Stimulated activated CD8-positive, alpha-beta memory T cell treated with anti-CD3 and anti-CD28 coated beads, Interleukin-15, amount 100 ng/mL, for 1 hour (primary cell): Measurements from ENCODE around the gene SPEF1.
A peak's percentile ranks its signal among the peaks of the same experiment; 100 is the strongest.

ENCODE experiments used
- DNase-seq: peaks from one replicate; pipeline ENCODE4 v3.0.0-alpha.2; 2020; ENCODE audit warnings: low read depth

Gene SPEF1

DNA sequence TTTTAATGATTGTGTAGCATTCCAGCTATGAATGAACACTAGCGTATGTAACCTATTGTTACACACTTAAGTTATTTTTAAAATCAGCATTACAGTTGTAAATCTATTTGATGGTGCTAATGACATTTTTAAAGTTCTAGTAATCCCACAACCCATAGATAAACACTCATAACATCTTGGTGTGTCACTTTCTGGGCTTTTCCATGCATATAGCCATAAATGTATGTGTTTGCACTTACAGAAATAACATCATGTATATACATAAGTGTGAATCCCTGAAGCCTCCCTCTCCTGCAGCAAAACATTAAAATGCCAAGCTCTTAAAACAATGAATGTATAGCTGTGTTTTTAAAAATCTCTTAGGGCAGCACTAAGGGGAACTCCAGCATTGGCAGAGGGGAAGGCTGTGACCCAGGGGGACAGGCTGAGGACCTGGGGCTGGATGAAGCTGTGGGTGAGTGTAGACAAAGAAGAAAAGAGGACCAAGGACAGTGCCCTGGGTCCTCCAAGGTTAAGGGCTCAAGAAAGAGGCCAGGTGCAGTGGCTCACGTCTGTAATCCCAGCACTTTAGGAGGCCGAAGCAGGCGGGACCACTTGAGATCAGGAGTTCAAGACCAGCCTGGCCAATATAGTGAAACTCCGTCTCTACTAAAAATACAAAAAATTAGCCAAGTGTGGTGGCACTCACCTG, 6.2 kb upstream of the SPEF1 start:
- no peak for DNase-seq

DNA sequence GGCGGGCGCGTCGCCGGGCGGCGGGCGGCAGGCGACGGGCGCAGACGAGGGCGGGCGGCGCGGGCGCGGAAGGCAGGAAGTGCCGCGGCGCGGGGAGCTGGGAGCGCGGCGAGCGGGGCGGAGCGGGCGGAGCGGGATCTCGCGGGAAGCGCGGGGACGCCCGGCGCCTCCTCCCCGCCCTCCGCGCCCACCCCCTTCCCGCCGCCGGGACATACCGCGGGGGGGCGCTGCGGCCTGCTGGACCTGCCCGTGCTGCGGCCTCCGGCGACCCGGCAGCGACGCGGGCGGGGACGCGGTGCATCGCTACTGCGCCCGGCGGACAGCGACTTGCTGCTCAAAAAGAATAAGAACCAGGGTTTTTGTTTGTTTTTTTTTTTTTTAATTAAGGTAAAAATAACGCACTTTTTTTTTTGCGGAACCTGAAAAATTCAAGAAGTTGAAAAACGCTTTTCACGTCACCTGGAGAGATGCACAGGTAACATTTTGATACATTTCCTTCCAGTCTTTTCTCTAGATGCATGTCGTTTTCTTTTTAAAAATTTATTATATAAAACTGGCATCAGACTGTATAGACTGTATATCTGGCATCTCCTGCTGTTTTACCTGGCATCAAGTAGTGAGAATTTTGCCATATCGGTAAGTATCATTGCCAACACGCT, 5.5 kb upstream of the SPEF1 start, which contains the start of gene CENPB:
TSS of gene CENPB (minus strand) at position 76 of the 659 bp plus-strand sequence. CDS start 257 bp downstream, outside the sequence.
- DNase-seq = peak; percentile 77

DNA sequence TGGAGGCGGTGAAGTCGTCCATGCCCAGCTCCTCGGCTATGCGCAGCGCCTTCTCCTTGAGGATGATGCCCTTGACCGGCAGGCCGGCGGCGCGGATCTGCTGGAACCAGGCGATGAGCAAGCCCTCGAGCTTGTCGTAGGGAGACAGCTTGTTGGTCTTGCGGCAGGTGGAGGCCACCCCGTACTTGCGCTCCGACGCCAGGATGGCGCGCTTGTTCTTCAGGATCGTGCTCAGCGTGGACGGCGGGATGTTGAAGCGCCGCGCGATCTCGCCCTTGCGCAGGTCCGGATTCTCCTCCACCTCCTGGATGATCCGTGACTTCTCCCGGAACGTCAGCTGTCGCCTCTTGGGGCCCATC, 4.9 kb upstream of the SPEF1 start:
- DNase-seq = no peak

DNA sequence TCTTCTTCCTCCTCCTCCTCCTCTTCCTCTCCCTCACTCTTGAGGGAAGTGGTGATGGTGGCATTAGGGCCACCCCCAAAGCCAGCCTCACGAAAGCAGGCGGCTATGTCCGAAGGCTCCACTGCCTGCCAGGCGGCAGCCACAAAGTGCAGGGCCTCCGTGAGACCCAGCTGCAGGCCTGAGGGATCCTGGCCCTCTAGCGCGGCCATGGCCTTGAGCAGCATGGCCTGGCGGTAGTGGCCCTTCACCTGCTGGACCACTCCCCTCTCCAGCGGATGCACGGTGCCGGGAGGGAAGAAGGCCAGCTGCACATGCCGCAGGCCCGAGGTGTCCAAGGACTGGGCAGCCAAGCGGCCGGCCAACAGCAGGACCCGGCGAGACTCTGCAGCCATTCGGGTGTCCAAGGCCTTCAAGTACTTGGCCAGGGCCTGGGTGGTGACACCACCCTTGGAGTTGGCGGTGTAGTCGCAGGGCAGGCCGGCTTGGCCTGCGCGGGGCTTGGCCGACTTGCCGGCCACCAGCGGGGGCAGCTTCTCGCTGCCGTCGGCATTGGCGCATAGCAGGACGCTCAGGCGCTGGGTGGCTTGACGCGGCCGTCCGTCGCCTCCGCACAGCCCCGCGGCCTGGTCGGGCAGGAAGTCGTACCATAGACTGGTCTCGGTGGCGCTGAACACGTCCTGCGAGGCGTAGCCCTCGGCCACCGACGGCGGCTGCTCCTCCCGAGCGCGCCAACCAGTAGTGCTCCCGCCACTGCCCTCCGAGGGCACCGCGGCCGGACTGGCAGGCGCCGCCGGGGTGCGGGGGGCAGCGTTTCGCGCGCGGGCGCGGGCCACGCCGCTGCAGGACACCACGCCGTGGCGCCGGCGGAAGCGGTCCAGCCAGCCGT, 4.2 kb upstream of the SPEF1 start:
- DNase-seq = no peak

DNA sequence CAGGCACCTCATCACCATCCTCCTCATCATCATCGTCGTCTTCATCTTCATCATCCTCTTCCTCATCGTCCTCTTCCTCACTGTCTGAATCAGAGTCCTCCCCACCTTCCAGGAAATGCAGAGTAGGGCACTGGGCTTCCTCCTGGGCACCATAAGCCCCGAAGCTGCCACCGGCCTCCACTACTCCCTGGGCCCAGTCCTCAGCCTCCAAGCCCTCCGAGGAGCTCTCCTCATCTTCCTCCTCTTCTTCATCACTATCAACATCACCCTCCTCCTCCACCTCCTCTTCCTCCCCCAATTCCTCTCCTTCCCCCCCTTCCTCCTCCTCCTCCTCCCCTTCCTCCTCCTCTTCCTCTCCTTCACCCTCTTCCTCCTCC, 3.6 kb upstream of the SPEF1 start:
- no peak for DNase-seq

DNA sequence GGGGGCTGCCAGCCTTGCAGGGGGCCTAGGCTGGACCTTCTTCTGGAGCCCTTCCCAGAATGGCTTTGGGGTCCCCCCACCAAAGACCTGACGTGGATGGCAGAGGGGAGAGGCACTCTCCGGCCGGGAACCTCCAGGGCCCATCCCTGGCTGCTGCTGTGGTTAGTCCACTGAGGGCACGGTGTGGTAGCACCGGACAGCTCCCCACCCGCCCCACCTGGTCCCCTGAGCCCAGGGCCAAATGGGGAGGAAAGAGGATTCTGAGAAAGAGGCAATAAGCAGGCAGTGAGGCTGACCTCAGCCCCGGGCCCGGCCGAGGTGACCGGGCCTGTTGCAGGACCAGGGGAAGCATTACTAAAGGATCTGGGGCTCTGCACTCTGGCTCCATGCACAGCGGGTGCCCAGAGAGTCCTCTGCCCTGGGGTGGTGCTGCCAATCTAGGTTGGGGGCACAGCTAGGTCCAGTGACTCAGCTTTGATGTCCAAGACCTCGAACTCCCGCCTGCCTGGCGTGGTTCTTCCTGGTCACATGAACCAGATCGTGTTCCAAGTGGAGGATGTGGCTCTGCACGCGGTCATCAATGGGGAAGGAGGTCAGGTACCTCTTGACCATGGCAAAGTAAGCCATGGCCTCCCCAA, 3.1 kb upstream of the SPEF1 start:
- DNase-seq = no peak

DNA sequence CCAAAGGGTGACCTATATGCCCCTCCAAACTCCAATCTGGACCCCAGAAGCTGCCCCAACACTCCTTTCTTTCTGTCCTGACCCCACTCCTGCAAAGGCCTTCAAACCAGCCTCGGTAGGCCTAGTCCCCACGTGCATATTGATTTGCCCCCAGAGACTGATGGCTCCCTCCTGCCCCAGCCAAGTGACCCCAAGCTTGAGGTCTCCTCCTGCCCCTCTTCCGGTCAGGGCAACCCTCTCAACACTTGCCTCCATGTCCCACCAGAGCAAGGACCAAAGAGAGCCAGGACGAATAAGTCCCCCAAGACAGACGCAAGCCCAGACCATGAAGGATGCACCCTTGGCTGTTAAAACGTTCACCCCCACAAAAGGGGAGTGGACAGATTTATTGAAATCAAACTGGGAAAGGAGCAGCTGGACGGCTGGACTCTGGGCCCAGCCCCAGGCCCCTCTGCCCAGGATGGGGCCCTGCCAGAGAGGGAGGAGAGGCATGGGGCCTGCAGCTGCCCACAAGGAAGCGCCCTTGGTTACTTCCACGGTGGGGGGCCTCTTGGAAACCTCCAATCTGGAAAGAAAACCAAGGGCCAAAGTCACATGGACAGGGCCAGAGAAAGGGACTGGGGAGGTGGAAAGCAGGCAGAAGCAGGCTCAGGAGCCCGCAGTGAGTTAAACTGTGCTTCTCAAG, 2.4 kb upstream of the SPEF1 start:
- DNase-seq = no peak

DNA sequence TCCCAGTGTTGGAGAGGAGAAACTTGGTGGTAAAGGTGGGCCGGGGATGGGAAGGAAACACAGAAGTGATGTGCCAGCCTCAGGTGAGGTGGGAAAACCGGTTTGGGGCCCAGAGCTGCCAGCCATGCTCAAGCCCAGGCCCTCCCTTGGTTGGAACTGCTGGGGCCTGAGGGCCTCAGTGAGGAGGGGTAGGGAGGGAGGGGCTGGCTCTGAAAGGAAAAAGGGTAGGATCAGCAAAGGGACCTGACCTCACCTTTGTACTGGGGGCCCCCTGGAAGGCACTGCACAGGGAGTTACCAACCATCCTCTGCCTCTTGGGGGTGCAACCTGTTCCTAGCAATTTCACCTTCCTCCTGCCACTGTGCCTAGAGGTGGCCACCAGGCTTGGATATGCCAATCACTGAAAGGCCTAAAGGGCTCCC, 1.8 kb upstream of the SPEF1 start:
- DNase-seq = no peak

DNA sequence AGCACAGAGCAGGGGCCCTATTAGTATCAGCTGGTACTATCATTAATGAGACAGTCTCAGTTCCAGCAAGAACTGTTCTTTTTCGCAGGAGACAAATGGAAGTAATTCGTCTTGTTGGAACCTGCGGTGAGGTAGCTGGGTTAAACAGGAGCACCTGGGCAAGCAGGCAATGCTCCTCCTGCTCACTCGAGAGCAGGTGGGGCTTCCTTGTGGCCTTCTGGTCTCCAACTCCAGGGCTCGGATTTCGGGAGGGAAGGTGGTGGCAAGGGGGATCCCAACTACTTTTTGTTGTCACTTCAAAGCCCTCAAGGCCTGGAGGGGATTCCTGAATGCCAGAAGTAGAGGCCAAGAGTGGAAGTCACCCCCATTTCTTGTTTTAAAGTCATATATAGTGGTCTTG, 1.3 kb upstream of the SPEF1 start:
- DNase-seq = no peak

DNA sequence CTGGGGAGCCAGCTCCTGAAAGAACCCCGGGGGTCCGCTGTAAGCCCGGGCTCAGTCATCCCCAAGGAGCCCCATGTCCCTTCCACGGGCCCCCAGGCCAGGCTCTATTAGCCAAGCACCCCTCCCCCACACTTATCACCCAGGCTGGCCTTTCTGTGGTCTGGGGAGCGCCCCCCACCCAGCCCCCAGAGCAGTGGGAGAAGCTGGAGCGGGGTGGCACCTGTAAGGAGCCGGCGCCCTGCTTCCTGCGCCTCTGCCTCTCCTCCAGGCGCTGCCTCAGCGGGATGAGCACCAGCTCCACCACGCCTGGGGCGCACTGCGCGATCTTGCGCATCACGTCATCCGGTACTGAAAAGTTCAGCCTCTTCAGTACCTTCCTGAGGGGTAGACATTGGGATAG, 2.3 kb downstream of the SPEF1 start:
- no peak for DNase-seq

DNA sequence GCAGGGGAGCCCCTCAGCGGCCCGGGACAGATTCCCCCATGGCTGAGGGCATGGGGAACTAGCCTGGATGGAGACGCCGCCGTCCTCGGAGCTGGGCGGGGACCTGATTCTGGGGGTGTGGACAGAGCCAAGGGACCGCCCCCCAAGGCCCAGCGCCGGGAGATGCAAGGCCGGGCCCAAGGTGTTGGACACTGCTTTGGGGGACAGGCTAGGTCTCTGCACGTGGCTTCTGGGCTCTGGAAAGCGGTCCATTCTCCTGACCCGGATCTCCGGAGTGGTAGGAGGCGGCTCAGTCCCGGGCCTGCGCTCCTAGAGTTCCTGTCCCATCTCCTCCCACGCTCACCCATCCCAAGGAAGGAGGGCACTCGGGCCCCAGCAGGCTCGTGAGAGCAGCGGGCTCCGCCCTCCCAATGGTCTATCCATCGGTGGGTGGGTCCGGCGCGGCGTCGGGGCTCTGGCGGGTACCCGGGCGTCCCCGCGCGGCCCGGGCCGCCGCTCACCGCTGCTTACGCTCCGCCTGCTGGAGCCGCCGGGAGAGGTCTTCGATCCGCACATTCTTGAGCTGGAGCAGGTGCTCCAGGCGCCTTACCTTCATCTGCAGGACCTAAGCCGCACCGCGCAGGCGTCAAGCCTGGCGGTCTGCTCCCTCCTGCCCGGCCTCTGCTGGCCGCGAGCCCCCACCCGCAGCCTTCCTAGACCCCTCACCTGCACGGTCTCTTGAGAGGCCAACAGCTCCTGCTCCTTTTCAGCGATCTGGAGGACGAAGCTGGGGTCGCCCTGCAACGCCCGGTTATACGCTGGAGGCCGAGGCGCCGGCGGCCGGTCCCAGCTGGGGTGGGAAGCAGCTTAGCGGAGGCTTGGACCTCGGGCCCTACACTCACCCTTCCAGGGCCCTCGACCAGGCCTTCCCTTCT, 3.3 kb downstream of the SPEF1 start:
- DNase-seq = no peak

DNA sequence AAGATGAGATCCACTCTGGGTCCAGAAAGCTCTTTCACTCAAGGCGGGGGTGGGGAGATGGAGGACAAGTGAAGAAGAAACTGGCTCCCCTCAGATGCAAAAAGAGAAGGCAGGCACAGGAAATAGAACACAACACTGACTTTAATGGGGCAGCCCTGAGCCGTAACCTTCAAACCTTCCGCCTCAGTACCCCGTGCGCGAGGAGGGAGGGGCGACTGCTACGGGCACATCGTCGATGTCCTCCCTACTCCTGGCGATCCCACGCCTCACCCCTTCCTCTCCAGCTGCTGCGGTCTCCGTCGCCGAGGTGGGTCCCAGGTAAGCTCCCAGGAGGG, 3.9 kb downstream of the SPEF1 start:
- no peak for DNase-seq

DNA sequence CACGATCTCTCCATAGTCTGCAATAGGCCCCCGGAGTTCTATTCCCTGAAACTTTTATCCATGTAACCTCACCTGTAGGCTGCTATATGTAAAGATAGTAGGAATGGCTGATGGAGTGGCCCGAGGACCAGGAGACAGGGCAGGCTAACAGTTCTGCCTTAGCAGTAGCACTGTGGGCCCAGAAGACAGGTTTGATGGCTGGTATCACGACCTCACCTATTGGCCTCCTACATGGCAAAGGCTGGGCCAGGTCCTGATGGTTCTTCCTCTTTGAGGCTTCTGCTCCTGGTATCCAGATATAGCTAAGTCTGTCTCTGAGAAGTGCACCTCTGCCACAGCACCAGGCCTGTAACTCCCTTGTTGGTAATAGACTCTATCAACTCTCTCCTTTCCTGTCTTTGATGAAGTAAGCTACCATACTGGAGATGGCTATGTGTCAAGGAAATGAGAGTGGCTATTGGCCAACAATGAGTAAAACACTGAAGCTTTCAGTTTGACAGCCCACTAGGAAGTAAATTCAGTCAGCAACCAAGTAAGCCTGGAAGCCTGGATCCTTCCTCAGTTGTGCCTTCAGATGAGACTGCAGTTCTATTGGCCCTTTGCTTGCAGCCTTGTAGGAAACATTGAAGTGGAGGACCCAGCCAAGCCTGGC, 5.7 kb downstream of the SPEF1 start:
- no peak for DNase-seq

DNA sequence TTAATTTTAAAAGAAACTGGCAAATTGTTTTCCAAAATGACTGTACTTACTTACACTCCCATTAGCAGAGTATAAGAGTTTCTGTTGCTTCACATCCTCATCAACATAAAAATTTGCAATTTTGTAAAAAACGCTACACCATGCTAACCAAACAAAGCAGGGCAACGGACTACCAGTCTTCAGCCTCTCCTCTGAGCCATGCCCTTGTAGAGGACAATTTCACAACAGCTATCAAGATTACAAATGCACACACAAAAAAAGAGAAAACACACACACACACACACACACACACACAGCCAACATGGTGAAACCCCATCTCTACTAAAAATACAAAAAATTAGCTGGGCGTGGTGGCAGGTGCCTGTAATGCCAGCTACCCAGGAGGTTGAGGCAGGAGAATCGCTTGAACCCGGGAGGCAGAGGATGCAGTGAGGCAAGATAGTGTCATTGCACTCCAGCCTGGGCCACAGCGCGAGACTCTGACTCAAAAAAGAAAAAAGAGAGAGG, 9.6 kb downstream of the SPEF1 start:
- no peak for DNase-seq

DNA sequence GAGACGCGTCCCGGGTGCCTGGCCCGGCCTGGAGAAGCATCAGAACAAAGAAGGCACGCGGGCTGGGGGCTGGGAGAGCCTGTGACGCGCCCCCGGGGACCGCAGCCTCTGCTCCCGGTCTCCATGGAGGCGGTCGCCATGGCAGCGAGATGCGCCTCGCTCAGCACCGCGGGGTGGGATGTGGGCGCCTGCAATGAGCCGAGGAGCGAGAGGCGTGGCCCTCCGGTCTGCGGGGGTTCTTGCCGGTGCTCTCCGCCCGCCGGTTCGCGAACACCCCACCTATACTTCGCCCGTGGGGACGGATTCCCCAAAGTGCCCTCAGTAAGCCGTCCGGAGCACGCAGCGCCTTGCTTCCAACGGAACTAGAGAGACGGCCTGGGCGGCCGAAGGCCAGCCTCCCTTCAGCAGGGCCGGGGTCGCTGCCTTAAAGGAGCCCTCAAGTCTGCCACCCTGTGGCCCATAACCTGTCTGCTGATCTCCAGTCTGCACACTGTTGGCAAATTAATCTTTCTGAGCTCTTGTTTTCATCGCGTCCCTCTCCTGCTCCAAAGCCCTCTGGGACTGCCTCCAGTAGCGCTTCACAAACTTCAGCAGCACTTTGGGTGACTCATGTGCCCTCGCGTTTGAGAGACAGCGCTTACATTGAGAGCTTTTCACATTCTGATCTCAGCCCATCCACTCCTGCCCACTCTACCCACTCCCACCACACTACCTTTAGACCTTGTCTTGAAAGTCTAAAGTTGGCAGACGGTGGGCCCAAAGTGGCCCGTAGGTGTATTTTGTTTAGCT, 12.7 kb downstream of the SPEF1 start:
- DNase-seq = peak; percentile 66

DNA sequence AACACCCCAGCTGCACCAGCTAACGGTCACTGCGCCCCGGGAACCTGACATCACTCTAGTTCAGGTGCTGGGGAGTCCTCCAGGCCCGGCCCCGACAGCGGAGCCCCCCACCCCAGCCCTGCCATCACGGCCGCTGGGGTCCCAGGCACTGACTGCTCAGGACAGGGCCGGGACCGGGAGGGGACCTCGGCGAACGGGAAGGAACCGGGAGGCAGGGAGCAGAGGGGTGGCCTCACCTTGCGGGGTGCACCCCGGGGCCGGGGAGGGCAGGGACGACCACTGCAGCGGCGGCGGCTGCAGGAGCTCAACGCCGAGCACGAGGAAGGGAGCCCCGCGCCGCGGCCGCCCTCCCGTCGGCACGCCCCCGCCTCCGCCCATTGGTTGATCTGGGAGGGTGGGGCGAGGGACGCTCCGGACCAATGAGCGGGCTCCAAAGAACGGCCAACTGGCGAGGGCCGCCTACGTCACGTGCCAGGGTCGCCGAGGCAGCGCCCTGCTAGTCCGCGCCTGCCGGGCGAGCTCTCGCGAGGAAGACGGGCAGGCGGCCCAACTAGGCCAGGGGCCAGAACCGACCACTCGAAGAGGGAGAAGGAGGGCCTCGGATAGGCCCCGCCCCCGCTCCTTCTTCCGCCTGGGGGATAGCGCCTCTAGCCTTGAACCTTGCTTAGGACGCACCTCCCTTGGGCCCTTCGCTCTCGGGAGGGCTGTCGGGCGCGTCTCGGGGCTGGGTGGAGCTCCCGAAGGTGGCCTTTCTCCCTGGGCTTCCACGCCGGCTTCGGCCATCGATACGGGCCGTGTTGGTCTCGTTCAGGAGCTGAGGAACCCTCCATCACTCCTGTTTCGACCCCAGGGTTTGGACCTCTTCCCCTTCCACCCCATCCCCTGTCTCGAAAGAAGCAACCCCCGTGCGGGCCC, 13.6 kb downstream of the SPEF1 start, which contains the start of gene ADISSP:
TSS of gene ADISSP (minus strand) at position 327 of the 915 bp plus-strand sequence. CDS start 7,653 bp downstream, outside the sequence.
- DNase-seq = peak; percentile 90

DNA sequence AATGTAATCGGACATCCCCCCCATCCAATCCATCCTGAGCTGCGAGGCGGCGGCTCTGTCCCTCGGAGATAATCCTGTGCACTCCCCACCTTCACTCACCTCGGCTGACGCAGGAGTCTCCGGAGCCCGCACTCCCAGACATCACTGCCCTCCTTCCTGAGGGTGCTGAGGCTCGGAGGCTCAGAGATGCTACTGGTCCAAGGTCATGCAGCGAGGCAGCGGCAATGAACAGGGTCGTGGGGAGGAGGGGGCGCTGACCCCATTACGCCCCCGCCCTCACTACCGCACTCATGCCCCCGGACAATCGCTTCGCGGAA, 14.2 kb downstream of the SPEF1 start:
- DNase-seq = no peak

DNA sequence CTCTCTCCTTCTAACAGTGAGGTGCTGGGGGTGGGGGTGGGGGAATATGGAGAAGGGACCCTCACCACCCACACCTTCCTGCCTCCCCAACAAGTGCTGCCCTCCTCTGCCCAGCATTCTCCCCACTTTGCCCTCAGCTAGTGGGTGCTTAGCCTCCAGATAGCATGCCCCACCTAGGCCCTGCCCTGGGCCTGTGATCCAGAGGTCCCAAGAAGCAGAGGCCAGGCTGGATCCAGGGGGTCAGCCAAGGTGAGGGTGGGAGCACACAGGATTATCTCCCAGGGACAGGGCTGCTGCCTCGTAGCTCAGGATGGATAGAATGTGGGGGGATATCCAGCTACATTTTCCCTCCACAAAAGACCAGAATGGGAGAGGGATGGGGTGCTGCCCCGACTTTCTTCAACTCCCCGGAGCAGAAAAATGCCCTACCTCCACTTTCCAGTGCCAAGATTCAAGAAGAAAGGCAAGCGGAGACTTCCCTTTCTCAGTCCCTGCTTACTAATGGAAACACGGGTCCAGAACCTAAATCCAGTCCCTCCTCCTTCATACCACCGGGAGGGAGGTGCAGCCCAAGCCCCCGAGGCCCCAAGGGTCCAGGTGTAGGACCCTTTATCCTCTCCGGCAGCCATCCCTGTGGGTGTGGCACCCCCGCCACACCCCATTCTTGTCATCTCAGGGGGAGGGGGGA, 14.7 kb downstream of the SPEF1 start:
- DNase-seq = no peak
